ENCODE data around the gene TSPAN1. TPM values are rescaled to one million over a fixed set of nuclear protein-coding genes. Genes with fewer than 3 reads are reported as not detected.
A peak's percentile ranks its signal among the peaks of the same experiment; 100 is the strongest.

TSPAN1 gene
- total and polyA plus RNA-seq, 2 of the 13 experiments (the other 11 are each of a cell fraction or from before 2014, with no cell fraction given): 1.7 to 2.9 TPM

- TF ChIP-seq, protein P1, sequence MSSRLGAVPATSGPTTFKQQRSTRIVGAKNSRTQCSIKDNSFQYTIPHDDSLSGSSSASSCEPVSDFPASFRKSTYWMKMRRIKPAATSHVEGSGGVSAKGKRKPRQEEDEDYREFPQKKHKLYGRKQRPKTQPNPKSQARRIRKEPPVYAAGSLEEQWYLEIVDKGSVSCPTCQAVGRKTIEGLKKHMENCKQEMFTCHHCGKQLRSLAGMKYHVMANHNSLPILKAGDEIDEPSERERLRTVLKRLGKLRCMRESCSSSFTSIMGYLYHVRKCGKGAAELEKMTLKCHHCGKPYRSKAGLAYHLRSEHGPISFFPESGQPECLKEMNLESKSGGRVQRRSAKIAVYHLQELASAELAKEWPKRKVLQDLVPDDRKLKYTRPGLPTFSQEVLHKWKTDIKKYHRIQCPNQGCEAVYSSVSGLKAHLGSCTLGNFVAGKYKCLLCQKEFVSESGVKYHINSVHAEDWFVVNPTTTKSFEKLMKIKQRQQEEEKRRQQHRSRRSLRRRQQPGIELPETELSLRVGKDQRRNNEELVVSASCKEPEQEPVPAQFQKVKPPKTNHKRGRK (CRISPR knock-in tag; IDR thresholded peaks at IDR 0.05): 0 out of 2 replicates have a peak, but pooled peaks have one; percentile 18
- TF ChIP-seq KDM2A (CRISPR knock-in tag; IDR thresholded peaks at IDR 0.05; ENCODE audit: borderline replicate concordance, low read depth) (no peak), EZH2 (conservative IDR thresholded peaks at IDR 0.05; ENCODE audit: low read depth, low read length) (no peak; the same call in 1 of the 2 replicates), ZNF710 (CRISPR knock-in tag; IDR thresholded peaks at IDR 0.05; ENCODE audit: borderline replicate concordance) (peak; percentile 73; the same call in 1 of the 2 replicates), PHF21A (CRISPR knock-in tag; IDR thresholded peaks at IDR 0.05) (no peak), FOXK2 (IDR thresholded peaks at IDR 0.05) (no peak), NR2C2 (CRISPR knock-in tag; IDR thresholded peaks at IDR 0.05; ENCODE audit: borderline replicate concordance) (no peak), ZNF567 (CRISPR knock-in tag; IDR thresholded peaks at IDR 0.05; ENCODE audit: borderline replicate concordance) (0 out of 2 replicates have a peak, but pooled peaks have one; percentile 11), NFE2L1 (CRISPR knock-in tag; IDR thresholded peaks at IDR 0.05; ENCODE audit: borderline replicate concordance) (0 out of 2 replicates have a peak, but pooled peaks have one; percentile 3), RXRA (CRISPR knock-in tag; IDR thresholded peaks at IDR 0.05) (no peak), ZNF740 (CRISPR knock-in tag; IDR thresholded peaks at IDR 0.05) (no peak), POLR2AphosphoS2 (IDR thresholded peaks at IDR 0.05; ENCODE audit: low read depth, low read length) (no peak), KLF11 (CRISPR knock-in tag; IDR thresholded peaks at IDR 0.05) (no peak), CBFB (CRISPR knock-in tag; IDR thresholded peaks at IDR 0.05) (no peak), ZNF891 (CRISPR knock-in tag; IDR thresholded peaks at IDR 0.05) (no peak), ZNF552 (CRISPR knock-in tag; IDR thresholded peaks at IDR 0.05; ENCODE audit: borderline replicate concordance) (no peak), ATM (IDR thresholded peaks at IDR 0.05; ENCODE audit: borderline replicate concordance) (no peak), GABPB1 (CRISPR knock-in tag; IDR thresholded peaks at IDR 0.05) (no peak), NFYB (CRISPR knock-in tag; IDR thresholded peaks at IDR 0.05) (no peak), SPEN (CRISPR knock-in tag; IDR thresholded peaks at IDR 0.05; ENCODE audit: low read depth) (no peak)
- TF ChIP-seq, protein P2, sequence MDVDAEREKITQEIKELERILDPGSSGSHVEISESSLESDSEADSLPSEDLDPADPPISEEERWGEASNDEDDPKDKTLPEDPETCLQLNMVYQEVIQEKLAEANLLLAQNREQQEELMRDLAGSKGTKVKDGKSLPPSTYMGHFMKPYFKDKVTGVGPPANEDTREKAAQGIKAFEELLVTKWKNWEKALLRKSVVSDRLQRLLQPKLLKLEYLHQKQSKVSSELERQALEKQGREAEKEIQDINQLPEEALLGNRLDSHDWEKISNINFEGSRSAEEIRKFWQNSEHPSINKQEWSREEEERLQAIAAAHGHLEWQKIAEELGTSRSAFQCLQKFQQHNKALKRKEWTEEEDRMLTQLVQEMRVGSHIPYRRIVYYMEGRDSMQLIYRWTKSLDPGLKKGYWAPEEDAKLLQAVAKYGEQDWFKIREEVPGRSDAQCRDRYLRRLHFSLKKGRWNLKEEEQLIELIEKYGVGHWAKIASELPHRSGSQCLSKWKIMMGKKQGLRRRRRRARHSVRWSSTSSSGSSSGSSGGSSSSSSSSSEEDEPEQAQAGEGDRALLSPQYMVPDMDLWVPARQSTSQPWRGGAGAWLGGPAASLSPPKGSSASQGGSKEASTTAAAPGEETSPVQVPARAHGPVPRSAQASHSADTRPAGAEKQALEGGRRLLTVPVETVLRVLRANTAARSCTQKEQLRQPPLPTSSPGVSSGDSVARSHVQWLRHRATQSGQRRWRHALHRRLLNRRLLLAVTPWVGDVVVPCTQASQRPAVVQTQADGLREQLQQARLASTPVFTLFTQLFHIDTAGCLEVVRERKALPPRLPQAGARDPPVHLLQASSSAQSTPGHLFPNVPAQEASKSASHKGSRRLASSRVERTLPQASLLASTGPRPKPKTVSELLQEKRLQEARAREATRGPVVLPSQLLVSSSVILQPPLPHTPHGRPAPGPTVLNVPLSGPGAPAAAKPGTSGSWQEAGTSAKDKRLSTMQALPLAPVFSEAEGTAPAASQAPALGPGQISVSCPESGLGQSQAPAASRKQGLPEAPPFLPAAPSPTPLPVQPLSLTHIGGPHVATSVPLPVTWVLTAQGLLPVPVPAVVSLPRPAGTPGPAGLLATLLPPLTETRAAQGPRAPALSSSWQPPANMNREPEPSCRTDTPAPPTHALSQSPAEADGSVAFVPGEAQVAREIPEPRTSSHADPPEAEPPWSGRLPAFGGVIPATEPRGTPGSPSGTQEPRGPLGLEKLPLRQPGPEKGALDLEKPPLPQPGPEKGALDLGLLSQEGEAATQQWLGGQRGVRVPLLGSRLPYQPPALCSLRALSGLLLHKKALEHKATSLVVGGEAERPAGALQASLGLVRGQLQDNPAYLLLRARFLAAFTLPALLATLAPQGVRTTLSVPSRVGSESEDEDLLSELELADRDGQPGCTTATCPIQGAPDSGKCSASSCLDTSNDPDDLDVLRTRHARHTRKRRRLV (CRISPR knock-in tag; IDR thresholded peaks at IDR 0.05): no peak
Observed at GRCh38 chr1:46131712-46132528, 43.0 kb upstream of the TSPAN1 start (continued).

All from HepG2 (cell line).